Left renal cortex interstitium (tissue), 4 donors: Measurements from ENCODE around the gene TAC4. TPM values are rescaled to one million over a fixed set of nuclear protein-coding genes. Genes with fewer than 3 reads are reported as not detected.

ENCODE experiments used
- DNase-seq, 4 donors: peaks; one replicate each; pipeline ENCODE4 v3.0.0-alpha.2; 2013; ENCODE audit warnings: low read depth in 4 of 4, low spot score in 2 of 4, missing footprints in 1 of 4
- polyA plus RNA-seq, 4 donors: library from polyadenylated mRNA; unstranded; fragments of 120-200 nt; gene quantifications; one replicate each; pipeline ENCODE4 v1.2.1, GENCODE V29; 2013; ENCODE audit not compliant: insufficient read length in 4 of 4

TAC4 gene
- polyA plus RNA-seq, 4 donors: 0.96 to 1.1 TPM; not detected in 2

DNA sequence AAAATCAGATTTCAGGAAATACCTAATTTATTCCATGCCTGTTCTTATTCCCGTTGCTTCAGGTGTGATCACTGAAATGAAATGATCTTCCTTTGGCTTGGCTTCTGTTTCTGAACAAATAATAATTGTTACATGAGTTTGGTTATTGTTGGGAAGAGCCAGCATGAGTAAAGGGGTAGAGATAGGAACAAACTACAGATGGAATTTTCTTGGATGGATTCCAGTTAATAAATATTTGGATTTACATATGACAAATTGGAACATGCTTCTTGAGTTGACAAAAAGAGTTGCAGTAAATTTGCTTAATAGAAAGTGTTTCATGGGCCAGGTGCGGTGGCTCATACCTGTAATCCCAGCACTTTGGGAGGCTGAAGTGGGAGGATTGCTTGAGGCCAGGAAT, 28.2 kb downstream of the TAC4 start:
- DNase-seq: no peak

DNA sequence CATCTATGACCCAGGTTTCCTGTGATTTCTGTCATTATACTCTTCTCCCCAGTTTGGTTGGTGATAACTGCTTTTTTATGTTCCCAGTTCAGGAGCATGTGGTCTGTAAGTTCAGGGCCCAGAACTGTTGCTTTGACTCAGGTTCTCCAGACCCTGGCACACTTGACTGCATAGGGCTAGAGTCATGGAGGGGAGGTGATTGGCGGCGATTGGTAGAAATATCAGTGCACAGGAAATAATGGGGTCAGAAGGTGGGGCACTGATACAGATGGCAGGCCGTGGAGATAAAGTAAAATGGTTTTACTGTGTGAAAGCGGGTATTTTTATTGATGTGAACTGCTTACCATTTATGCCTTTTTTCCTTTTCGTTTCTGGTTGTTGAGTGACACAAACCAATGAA, 28.7 kb downstream of the TAC4 start:
- no peak for DNase-seq

DNA sequence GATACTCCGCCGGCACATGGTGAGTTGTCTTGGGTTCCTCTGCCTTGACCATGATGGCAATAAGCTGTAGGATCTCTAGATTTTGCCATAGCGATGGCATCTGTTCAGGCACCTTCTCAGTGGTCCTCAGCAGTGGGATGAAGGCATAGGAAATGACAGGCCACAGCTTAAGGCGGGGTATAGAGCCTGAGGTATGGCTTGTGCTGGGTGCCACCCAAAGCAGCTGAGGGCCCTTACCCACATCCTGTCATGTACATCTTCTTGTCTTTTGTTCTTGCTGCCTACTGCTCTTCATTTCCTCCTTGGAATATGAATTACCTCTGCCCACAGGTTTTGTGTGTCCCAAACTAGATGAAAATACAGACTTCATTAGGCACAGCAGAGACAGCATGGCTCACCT, 29.9 kb downstream of the TAC4 start:
- no peak for DNase-seq

DNA sequence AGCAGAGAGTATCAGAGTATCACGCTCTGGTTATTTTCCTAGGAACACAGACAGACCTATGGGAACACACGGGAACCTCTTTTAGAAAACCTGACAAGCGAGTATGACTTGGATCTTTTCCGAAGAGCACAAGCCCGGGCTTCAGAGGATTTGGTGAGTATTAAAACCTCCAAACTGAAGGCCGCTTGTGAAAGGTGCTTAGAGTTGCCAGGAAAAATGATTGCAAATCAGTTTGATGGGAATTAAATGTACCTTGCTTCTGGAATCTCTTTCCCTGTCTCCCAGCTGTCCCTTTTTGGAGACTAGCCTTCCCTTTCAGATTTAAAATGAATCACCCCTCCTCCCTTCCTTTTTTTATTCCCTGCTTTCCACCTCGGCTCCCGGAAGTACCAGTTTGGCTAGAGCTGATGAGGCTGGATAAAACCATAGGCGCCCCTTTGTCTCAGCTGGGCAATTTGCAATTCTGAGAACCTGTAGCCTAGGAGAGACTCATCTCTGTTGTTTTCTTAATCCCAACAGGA, 32.0 kb downstream of the TAC4 start:
- DNase-seq: no peak

DNA sequence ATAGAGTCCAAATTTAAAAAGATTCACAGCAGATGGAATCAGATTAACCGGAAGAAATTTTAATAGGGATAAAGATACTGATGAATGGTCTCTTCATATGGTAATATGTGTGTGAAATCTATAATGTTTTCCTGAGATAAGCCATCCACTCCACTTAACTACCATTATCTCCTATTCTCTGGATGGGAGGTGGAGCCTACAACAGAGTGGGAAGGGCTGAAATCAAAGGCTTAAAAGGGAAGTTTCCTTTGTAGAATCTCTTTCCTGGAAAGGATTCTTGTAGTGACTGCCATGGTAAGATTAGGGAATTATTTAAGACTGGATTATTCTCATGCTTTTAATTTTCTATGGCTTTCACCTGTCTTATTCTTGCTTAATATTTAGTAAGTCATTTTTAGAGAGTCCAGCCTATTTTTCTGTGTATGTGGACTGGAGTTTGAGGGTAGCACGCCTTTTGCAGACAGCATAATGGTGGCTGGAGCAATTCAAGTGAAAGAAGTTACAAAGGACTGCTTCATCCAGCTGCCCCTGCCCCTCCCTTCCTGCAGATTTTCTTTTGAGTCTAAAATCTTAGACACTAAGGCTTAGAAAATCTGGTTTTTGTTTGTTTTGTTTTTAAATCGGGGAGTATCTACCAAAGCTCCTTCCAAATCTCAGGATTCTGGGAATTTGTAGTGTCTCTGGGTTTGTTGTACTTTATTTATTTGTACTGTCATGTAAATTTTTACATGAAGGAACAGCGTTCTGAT, 32.9 kb downstream of the TAC4 start:
- no peak for DNase-seq

DNA sequence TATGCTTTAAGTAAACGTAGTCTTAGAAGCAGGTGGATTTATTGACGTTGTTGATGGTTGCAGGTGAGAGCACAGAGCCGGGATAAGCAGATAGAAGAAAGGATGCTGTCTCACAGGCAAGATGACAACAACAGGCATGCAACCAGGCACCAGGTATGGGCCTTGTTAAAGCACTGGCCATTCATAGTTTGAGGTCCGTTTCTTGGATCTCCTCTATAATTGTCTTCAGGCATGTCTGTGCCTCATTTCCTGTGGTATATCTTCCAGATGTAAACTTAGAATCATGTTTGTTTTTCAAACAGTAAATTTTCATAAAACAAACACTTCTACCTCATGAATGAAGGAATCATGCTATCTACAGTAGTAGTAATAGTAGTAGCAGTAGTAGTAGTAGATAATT, 38.8 kb downstream of the TAC4 start:
- DNase-seq: no peak

DNA sequence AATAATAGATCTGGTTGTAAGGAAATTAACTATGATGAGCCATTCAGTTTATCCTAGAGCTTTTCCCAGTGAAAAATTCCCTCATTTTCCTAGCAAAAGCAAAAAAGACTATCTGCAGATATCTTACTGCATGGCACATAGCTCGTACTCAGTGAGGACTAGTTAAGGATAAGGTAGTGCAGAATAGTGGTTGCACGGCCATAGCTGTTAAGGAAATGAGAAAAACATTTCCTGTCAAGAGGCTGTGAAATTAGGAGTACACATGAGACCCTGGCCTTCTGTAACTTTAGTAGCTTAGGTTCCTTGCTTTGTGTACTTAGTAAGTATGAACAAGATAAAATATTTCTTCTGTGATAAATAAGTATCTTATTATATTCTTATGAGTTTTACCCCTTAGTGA, 49.1 kb downstream of the TAC4 start:
- DNase-seq: no peak

DNA sequence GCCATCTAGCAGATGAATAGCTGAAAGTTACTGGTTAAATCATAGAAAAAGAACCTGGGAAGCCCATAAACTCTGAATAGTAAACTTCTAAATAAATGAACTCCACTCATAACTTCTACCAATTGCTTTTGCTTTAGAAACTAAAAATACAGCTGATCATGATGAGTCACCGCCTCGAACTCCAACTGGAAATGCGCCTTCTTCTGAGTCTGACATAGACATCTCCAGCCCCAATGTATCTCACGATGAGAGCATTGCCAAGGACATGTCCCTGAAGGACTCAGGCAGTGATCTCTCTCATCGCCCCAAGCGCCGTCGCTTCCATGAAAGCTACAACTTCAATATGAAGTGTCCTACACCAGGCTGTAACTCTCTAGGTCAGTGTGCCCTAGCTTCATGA, 49.7 kb downstream of the TAC4 start:
- DNase-seq: no peak

DNA sequence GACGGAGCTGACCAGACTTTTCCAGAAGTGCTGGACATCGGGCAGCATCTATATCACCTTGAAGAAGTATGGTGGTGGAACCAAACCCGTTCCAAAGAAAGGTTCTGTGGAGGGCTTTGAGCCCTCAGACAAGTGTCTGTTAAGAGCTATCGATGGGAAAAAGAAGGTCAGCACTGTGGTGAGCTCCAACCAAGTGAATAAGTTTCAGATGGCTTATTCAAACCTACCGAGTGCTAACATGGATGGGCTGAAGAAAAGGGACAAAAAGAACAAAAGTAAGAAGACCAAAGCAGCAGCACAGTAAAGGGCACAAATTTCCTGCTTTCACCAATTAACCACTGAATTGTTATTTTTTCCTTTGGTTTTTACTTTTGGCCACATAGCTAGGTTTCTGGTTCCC, 52.5 kb downstream of the TAC4 start:
- no peak for DNase-seq

DNA sequence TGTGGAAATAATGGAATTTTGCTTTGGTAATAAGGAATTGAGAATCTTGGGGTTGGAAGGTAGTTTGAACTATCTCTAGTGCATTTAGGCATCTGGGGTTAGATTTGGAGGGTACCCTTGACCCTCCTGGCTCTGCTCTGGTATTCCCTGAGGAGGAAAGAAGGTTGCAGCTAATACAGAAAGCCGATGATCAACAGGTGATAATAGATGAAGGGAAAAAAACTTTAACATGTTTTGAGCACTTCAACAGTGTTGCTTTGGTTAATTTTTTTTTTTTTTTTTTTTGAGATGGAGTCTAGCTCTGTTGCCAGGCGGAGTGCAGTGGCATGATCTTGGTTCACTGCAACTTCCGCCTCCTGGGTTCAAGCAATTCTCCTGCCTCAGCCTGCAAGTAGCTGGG, 54.6 kb downstream of the TAC4 start:
- no peak for DNase-seq

DNA sequence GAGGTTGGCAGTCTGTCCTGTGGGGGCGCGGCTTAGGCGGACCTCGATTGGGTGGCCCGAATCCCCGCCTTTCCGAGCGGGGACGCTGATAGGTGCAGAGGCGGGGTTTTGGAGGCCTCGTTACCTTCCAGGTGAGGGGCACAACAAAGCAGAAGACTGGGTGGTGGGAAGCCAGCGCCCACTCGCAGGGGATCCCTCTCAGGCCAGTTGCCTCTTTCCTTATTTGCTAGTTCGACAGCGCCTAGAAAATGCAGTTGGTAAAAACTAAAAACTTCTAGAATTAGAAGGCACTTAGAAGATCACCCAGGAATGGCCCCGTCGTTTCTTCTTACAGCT, 58.7 kb downstream of the TAC4 start:
- DNase-seq: peak in 1 of 4 donors; percentile 97

DNA sequence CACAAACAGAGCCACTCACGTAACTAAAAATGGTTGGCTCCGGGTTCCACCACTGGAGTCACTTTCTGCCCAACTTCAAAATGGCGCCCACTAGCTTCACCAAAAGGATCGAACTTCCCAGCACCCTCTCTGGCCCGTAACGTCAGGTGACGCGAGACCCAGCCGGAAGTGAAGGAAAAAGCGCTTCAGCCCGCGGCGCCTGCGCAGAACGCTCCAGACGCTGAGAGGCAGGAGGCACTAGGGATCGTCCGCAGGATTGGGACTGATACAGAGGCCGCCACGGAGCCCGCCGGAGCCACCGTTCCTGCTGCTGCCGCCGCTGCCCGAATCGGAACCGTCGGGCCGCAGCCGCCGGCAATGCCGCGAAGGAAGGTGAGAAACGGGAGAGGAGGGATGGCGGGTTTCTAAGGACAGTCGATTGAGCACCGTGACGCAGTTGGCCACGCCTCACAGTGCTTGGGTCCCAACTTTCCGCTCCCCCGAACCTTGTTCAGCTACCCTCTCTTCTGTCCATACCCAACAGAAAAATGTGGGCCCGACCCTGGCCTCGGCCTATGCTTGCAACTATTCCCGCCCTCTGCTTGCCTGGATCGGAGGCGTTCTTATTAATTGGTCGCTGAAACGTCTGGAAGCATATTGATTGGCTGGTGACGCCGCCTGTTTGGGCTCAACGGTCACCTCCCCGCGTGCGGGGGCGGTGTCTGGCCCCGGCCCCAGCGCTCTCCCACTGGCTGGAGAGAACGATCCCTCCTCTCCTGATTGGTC, 59.2 kb downstream of the TAC4 start, which contains the start of gene KAT7:
TSS of gene KAT7 (plus strand) at position 204 of the 765 bp plus-strand sequence. CDS start at position 358, 154 bp downstream.
- peak; percentile 98 to 99 (median 98) for DNase-seq

Other genes starting within 250 kb of the TAC4 start
- 10 to 100 TPM; 62.4 to 79.0 (median 69.9) TPM for gene SPOP, start 170.0 kb downstream of the TAC4 start, polyA plus RNA-seq
- gene SLC35B1, start 140.1 kb downstream of the TAC4 start, polyA plus RNA-seq: 10 to 100 TPM; 76.8 to 86.2 (median 78.0) TPM
- gene FAM117A, start 83.9 kb downstream of the TAC4 start, polyA plus RNA-seq: 10 to 100 TPM; 18.7 to 24.3 (median 19.7) TPM
- gene KAT7, start 59.4 kb downstream of the TAC4 start, polyA plus RNA-seq: 10 to 100 TPM; 44.4 to 53.8 (median 49.8) TPM
- gene DLX4, start 121.1 kb upstream of the TAC4 start, polyA plus RNA-seq: under 1 TPM; 0.49 to 0.66 (median 0.55) TPM
- gene DLX3, start 147.2 kb upstream of the TAC4 start, polyA plus RNA-seq: 1 to 10 TPM in 3 of 4 donors, under 1 TPM in 1; 0.71 to 2.0 (median 1.5) TPM
- 100 to 1,000 TPM in 3 of 4 donors, 10 to 100 TPM in 1; 85.2 to 115 (median 108) TPM for gene ITGA3, start 208.0 kb upstream of the TAC4 start, polyA plus RNA-seq
- 100 to 1,000 TPM; 112 to 131 (median 117) TPM for gene PDK2, start 247.3 kb upstream of the TAC4 start, polyA plus RNA-seq